Sigmoid colon (tissue), 3 donors: Measurements from ENCODE around the gene CDKN2AIPNL.

Source experiments
- CTCF ChIP-seq, 4 experiments: fragments of 450-650 bp in 3 of 4; fragments of 200-600 bp in 1 of 4; IDR thresholded peaks; one replicate each; pipeline ENCODE4 v1.5.1; 2016 to 2019; ENCODE audit warnings: antibody characterized with exemption in 4 of 4, mild to moderate bottlenecking in 3 of 4, moderate library complexity in 2 of 4
- POLR2A ChIP-seq, 2 donors: fragments of 450-650 bp; IDR thresholded peaks; one replicate each; pipeline ENCODE4 v1.6.1; 2016; ENCODE audit warnings: antibody characterized with exemption in 2 of 2, mild to moderate bottlenecking in 2 of 2, moderate library complexity in 2 of 2

- no peak for TF ChIP-seq POLR2A (IDR thresholded peaks at IDR 0.05)
- TF ChIP-seq CTCF (IDR thresholded peaks at IDR 0.05), result no peak
Measured at GRCh38 chr5:134396274-134396673, 15.4 kb downstream of the CDKN2AIPNL start.
